ENCODE results near the gene RAB35. TPM values are rescaled to one million over a fixed set of nuclear protein-coding genes. Genes with fewer than 3 reads are reported as not detected.

The RAB35 gene
- total and polyA plus RNA-seq, 2 of the 4 experiments (the other 2 are of a cell fraction), result 32.6 to 49.6 TPM

DNA sequence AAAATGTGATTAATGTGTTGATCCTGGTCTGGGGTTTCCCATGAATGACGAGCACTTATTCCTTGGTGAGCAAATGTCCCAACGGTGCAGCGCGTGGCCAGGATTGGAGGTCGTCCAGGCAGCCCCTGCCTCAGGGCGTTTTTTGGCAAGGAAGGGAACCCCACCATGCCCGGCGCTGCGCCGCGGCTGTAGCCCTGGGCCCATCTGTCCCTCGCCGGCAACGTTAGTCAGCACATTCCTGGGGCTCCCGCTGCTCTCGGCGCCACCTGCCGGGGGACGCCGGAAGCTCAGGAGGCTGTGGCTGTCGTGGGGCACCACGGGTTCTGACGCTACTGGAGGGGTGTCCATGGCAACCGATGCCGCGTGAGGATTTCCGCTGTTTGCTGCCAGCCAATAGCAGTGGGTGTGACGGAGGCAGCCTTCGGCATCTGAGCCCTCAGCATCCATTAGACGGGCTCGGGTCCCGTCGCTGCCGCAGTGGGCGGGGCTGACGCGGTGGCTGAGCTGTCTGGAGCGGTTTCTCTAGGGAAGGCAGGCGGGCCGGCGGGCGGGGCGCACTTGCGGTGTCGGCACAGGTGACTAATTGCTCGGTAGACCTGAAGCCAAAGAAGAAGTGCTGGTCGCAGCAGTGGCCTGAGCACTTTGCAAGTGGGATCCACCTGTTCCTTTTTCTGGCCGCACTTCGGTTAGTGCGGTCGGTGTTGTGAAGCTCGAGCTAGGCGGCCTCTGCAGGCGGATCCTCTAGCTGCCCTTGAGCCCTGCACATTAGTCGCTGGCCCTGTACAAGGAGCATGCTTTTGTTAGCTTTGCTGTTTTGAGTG lies 29.5 kb downstream of the RAB35 start (continued):
- TF ChIP-seq, protein P1, sequence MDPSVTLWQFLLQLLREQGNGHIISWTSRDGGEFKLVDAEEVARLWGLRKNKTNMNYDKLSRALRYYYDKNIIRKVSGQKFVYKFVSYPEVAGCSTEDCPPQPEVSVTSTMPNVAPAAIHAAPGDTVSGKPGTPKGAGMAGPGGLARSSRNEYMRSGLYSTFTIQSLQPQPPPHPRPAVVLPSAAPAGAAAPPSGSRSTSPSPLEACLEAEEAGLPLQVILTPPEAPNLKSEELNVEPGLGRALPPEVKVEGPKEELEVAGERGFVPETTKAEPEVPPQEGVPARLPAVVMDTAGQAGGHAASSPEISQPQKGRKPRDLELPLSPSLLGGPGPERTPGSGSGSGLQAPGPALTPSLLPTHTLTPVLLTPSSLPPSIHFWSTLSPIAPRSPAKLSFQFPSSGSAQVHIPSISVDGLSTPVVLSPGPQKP (IDR thresholded peaks at IDR 0.05; ENCODE audit: borderline replicate concordance, low read depth, low read length), result no peak
- TF ChIP-seq NFE2L2 (IDR thresholded peaks at IDR 0.05; ENCODE audit: low read depth, low read length), result peak; percentile 95

All from IMR-90 (cell line).